HG03457 (cell line): Measurements from ENCODE around the gene CXCL17.
"Not testable (repeated sequence)": the region's sequence is repeated elsewhere in the genome, so short reads cannot be mapped to it uniquely, and the experiment has no call there.

Source experiments
- ATAC-seq: cut with Tn5 transposase; IDR thresholded peaks from one replicate; pipeline ENCODE4 v1.9.1; 2021; ENCODE audit warnings: moderate number of reproducible peaks; ENCODE audit not compliant: unreplicated experiment

Gene CXCL17

GRCh38 chr19:42442833-42443232, at the start of gene CXCL17:
CXCL17 (minus strand) TSS chr19:42442946; CDS start chr19:42442832, 114 bp downstream.
- ATAC-seq: no peak

GRCh38 chr19:42488783-42489521, 46.2 kb upstream of the CXCL17 start:
- ATAC-seq: no peak

- ATAC-seq: no peak
These were observed 45.0 kb upstream of the CXCL17 start for GRCh38 chr19:42487798-42488178.

- no peak for ATAC-seq
These were observed 44.5 kb upstream of the CXCL17 start for GRCh38 chr19:42487032-42487797.

GRCh38 chr19:42485036-42485435, 42.3 kb upstream of the CXCL17 start:
- ATAC-seq: not testable (repeated sequence)

- ATAC-seq: no peak
These were observed 37.8 kb upstream of the CXCL17 start for GRCh38 chr19:42480335-42481095.

DNA sequence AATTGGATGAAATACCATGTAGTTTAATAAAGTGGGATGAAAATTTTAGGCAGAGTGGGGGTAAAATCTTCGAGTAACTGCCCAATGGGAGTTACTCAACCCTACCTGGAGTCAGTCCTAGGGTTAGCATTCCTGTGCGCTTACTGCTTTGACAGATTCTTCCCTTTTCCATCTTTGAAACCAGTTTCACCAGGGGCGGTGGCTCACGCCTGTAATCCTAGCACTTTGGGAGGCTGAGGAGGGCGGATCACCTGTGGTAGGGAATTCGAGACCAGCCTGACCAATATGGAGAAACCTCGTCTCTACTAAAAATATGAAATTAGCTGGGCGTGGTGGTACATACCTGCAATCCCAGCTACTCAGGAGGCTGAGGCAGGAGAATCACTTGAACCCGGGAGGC, 37.0 kb upstream of the CXCL17 start:
- ATAC-seq: no peak

DNA sequence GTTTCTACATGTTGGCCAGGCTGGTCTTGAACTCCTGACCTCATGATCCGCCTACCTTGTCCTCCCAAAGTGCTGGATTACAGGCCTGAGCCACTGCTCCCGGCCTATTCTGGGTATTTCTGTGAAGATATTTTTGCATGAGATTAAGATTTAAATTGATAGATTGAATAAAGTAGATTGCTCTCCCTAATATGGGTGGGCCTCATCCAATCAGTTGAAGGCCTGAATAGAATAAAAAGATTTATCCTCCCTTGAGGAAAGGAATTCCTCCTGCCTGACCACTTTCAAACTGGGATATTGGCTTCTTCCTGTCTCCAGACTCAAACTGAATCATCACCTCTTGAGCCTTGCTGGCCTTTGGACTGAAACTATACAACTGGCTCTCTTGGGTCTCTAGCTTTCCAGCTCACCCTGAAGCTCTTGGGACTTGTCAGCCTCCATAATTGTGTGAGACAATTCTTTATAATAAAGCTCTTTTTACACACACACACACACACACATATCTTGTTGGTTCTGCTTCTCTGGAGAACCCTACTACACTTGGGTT, 36.1 kb upstream of the CXCL17 start:
- no peak for ATAC-seq

DNA sequence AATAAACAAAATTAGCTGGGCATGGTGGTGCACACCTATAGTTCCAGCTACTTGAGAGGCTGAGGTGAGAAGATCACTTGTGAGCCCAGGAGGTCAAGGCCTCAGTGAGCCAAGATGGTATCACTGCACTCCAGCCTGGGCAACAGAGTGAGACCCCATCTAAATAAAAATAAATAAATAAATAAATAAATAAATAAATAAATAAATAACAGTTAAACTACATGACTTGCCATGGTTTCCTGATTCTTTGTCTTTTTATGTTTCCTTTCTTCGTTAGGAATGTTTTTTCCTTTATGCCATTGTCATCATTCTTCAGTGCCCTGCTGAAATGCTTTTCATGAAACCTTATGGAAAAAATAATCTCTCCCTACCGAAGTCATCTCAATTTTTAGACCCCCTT, 35.2 kb upstream of the CXCL17 start:
- ATAC-seq: no peak

DNA sequence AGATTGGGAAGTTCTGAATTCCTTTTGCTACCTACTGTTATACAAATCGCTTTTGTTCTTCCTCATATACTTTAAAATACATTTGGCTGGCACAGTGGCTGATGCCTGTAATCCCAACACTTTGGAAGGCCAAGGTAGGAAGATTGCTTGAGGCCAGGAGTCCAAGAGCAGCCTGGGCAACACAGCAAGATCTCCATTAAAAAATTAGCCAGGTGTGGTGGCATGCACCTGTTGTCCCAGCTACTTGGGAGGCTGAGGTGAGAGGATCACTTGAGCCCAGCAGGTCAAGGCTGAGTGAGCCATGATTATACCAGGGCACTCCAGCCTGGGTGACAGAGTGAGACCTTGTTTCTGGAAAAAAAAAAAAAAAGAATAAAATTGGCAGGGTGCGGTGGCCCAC, 34.4 kb upstream of the CXCL17 start:
- no peak for ATAC-seq

- no peak for ATAC-seq
These were observed 32.6 kb upstream of the CXCL17 start for GRCh38 chr19:42475366-42475765.

- ATAC-seq: no peak
These were observed 32.0 kb upstream of the CXCL17 start for GRCh38 chr19:42474743-42475142.

DNA sequence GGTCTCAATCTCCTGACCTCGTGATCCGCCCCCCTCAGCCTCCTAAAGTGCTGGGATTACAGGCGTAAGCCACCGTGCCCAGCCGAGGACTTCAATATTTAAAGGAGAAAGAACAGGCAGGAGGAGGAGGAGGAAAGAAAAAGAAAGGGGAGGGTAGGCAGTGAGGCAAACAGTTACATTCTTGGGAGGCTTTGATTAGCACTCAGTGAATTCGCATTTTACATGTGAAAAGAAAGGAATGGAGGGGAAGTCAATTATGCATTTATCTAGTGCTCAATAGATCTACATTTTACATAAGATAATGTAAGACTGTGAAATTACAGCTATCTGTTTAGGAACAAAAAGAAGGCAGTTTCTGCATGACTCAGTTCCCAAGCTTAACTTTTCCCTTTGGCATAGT, 30.9 kb upstream of the CXCL17 start:
- no peak for ATAC-seq

- no peak for ATAC-seq
These were observed 29.8 kb upstream of the CXCL17 start for GRCh38 chr19:42472402-42473147.

GRCh38 chr19:42471554-42472249, 29.0 kb upstream of the CXCL17 start:
- ATAC-seq: no peak

DNA sequence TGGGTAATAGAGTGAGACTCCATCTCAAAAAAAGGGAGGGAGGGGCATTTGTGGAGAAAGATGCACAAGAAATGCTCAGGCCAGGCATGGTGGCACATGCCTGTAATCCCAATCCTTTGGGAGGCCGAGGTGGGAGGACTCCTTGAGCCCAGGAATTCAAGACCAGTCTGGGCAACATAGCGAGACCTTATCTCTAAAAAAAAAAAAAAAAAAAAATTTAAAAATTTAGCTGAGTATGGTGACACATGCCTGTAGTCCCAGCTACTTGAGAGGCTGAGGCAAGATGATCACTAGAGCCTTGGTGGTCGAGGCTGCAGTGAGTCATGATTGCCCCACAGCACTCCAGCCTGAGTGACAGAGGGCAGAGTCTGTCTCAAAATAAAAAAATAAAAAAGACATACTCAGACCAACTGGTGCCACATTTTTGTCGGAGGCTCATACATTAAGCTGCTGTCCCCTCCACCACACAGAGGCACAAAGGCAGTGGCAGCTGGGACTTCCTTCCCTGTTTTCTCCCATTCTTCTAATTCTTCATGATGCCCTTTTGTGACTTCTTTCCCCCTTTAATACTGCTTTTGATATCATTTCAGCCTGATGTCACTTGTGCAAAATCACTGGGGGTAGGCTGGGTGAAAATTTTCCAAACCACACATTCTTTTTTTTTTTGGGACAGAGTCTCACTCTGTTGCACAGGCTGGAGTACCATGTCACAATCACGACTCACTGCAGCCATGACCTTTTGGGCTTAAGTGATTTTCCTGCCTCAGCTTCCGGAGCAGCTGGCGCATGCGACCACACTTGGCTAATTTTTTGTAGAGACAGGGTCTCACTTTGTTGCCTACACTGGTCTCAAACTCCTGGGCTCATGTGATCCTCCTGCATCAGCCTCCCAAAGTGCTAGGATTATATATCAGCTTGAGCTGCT, 26.8 kb upstream of the CXCL17 start:
- ATAC-seq: no peak

DNA sequence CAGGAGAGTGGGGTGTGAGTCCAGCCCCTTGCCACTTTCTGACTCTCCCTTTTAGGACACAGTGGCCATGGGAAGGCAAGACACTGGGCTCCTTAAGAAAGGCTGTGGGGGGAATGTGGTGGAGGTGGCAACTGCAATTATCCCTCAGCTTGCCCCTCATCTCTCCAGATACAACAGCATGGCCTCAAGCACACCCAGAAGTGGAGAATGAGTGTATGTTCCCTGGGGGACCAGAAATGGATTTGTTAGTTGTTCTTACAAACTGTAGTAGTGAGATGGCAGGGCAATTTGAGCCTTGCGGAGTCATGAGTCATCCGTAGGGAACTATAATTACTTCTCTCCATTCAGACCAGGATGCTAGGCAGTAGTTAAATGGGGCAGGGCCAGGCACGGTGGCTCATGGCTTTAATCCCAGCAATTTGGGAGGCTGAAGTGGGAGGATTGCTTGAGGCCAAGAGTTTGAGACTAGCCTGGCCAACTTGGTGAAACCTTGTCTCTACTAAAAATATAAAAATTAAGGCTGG, 25.6 kb upstream of the CXCL17 start:
- no peak for ATAC-seq

DNA sequence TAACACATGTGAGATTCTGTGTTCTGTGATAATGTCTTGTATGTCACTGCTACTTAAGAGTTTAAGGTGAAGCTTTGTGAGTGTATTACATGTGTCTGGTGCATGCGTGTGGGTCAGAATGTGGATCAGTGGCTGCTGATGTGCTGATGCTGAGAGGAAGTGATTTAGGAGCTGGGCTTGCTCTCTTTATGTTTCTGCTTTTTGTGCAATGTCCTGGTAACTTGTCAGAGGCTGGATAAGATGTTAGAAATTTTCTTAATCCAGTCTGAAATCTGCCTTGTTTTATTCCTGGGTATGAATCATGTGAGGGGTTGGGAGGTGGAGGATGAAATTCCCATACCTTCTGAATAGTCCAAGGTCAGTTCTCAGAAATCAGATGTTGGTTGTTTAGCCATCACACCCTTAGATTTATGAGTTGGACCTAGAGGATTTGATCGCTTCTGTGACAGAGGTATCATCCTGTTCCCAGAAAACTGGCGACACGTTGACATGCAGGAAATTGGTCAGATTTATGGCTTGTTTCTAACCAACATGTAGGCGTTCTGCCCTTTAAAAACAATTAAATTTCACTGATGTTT, 24.5 kb upstream of the CXCL17 start:
- ATAC-seq: no peak
